ENCODE data around the gene PCSK5.

- TF ChIP-seq HDAC2 (IDR thresholded peaks at IDR 0.05; ENCODE audit: borderline replicate concordance in 1 of 2, low read depth in 2 of 2, low read length in 2 of 2), result no peak
- no peak for TF ChIP-seq USF2 (IDR thresholded peaks at IDR 0.05; ENCODE audit: low read length)
- TF ChIP-seq CHD1 (IDR thresholded peaks at IDR 0.05; ENCODE audit: low read depth, low read length), result no peak
- no peak for TF ChIP-seq CTCF (IDR thresholded peaks at IDR 0.05; ENCODE audit: control extremely low read depth in 1 of 3, insufficient read depth in 1 of 3, low read depth in 1 of 3, low read length in 3 of 3)
- TF ChIP-seq JUND (IDR thresholded peaks at IDR 0.05; ENCODE audit: low read length), result no peak
- no peak for TF ChIP-seq EP300 (IDR thresholded peaks at IDR 0.05; ENCODE audit: borderline replicate concordance in 1 of 2, low read depth in 2 of 2, low read length in 2 of 2)
These were observed 18.8 kb upstream of the PCSK5 start for GRCh38 chr9:75871624-75872023.
